Stimulated activated naive CD8-positive, alpha-beta T cell treated with anti-CD3 and anti-CD28 coated beads, Interleukin-15, Interleukin-2, amounts not matched to agents 100 ng/mL and 50 ng/mL, for 24 hours (primary cell): ENCODE data around the gene CLEC16A.
A peak's percentile ranks its signal among the peaks of the same experiment; 100 is the strongest.

Experiments
- H3K27ac Mint-ChIP-seq: one replicate; pipeline ENCODE4 v1.8.0; 2021; ENCODE audit warnings: mild to moderate bottlenecking, mixed read lengths
- H3K27me3 Mint-ChIP-seq: one replicate; pipeline ENCODE4 v1.8.0; 2021; ENCODE audit warnings: mixed read lengths
- H3K36me3 Mint-ChIP-seq: one replicate; pipeline ENCODE4 v1.8.0; 2021; ENCODE audit warnings: low read depth, mixed read lengths
- H3K4me1 Mint-ChIP-seq: one replicate; pipeline ENCODE4 v1.8.0; 2021; ENCODE audit warnings: low read depth, mixed read lengths
- H3K4me3 Mint-ChIP-seq: one replicate; pipeline ENCODE4 v1.8.0; 2021; ENCODE audit warnings: mild to moderate bottlenecking, mixed read lengths
- H3K9me3 Mint-ChIP-seq: one replicate; pipeline ENCODE4 v1.8.0; 2021; ENCODE audit warnings: mixed read lengths

The CLEC16A gene

GRCh38 chr16:11171448-11171709 is 227.0 kb downstream of the CLEC16A start:
- H3K4me1 Mint-ChIP-seq = peaks cover 39% of the 10 kb centered on the region
- H3K27me3 Mint-ChIP-seq = no peaks in the 10 kb centered on the region
- no peak overlapping the region for H3K4me3 Mint-ChIP-seq
- H3K36me3 Mint-ChIP-seq = peaks cover 39% of the 10 kb centered on the region
- H3K27ac Mint-ChIP-seq = no peak overlapping the region
- H3K9me3 Mint-ChIP-seq = no peaks in the 10 kb centered on the region

- Mint-ChIP-seq H3K9me3 (no peaks in the 10 kb centered on the region), H3K4me1 (peaks cover 44% of the 10 kb centered on the region), H3K27ac (peak overlapping the region; percentile 13), H3K36me3 (peaks cover 38% of the 10 kb centered on the region), H3K4me3 (no peak overlapping the region), H3K27me3 (no peaks in the 10 kb centered on the region)
Measured at GRCh38 chr16:11171757-11172299, 227.5 kb downstream of the CLEC16A start.

GRCh38 chr16:11173426-11173825 is 229.1 kb downstream of the CLEC16A start:
- H3K27me3 Mint-ChIP-seq = no peaks in the 10 kb centered on the region
- H3K36me3 Mint-ChIP-seq = peaks cover 30% of the 10 kb centered on the region
- peaks cover 56% of the 10 kb centered on the region for H3K4me1 Mint-ChIP-seq
- no peak overlapping the region for H3K4me3 Mint-ChIP-seq
- H3K27ac Mint-ChIP-seq = no peak overlapping the region
- H3K9me3 Mint-ChIP-seq = no peaks in the 10 kb centered on the region

- Mint-ChIP-seq H3K36me3 (peaks cover 35% of the 10 kb centered on the region), H3K27ac (no peak overlapping the region), H3K27me3 (no peaks in the 10 kb centered on the region), H3K4me1 (peaks cover 61% of the 10 kb centered on the region), H3K4me3 (no peak overlapping the region), H3K9me3 (no peaks in the 10 kb centered on the region)
Measured at GRCh38 chr16:11174141-11174540, 229.8 kb downstream of the CLEC16A start.

GRCh38 chr16:11175106-11175786 is 230.9 kb downstream of the CLEC16A start:
- Mint-ChIP-seq H3K4me1 (peaks cover 68% of the 10 kb centered on the region), H3K4me3 (no peak overlapping the region), H3K27ac (peak overlapping the region; percentile 89), H3K36me3 (peaks cover 42% of the 10 kb centered on the region), H3K9me3 (no peaks in the 10 kb centered on the region), H3K27me3 (no peaks in the 10 kb centered on the region)

- Mint-ChIP-seq H3K4me3 (peak overlapping the region; percentile 21), H3K27ac (peak overlapping the region; percentile 89), H3K9me3 (no peaks in the 10 kb centered on the region), H3K27me3 (no peaks in the 10 kb centered on the region), H3K36me3 (peaks cover 47% of the 10 kb centered on the region), H3K4me1 (peaks cover 74% of the 10 kb centered on the region)
Measured at GRCh38 chr16:11175787-11176341, 231.5 kb downstream of the CLEC16A start.

- no peaks in the 10 kb centered on the region for H3K27me3 Mint-ChIP-seq
- H3K36me3 Mint-ChIP-seq = peaks cover 46% of the 10 kb centered on the region
- no peak overlapping the region for H3K4me3 Mint-ChIP-seq
- H3K4me1 Mint-ChIP-seq = peaks cover 77% of the 10 kb centered on the region
- H3K9me3 Mint-ChIP-seq = no peaks in the 10 kb centered on the region
- peak overlapping the region; percentile 40 for H3K27ac Mint-ChIP-seq
Measured at GRCh38 chr16:11177578-11178160, 233.3 kb downstream of the CLEC16A start.

GRCh38 chr16:11178424-11178823 is 234.1 kb downstream of the CLEC16A start:
- Mint-ChIP-seq H3K4me1 (peaks cover 85% of the 10 kb centered on the region), H3K9me3 (no peaks in the 10 kb centered on the region), H3K4me3 (no peak overlapping the region), H3K36me3 (peaks cover 46% of the 10 kb centered on the region), H3K27ac (no peak overlapping the region), H3K27me3 (no peaks in the 10 kb centered on the region)

- Mint-ChIP-seq H3K27ac (peak overlapping the region; percentile 71), H3K9me3 (no peaks in the 10 kb centered on the region), H3K27me3 (no peaks in the 10 kb centered on the region), H3K4me3 (no peak overlapping the region), H3K4me1 (peaks cover 87% of the 10 kb centered on the region), H3K36me3 (peaks cover 34% of the 10 kb centered on the region)
Measured at GRCh38 chr16:11179574-11179973, 235.2 kb downstream of the CLEC16A start.

- Mint-ChIP-seq H3K27me3 (no peaks in the 10 kb centered on the region), H3K36me3 (peaks cover 26% of the 10 kb centered on the region), H3K9me3 (no peaks in the 10 kb centered on the region), H3K27ac (peak overlapping the region; percentile 90), H3K4me3 (peak overlapping the region; percentile 60), H3K4me1 (peaks cover 87% of the 10 kb centered on the region)
Measured at GRCh38 chr16:11180489-11180888, 236.1 kb downstream of the CLEC16A start.

GRCh38 chr16:11181242-11181898 is 237.0 kb downstream of the CLEC16A start:
- peaks cover 26% of the 10 kb centered on the region for H3K36me3 Mint-ChIP-seq
- H3K27ac Mint-ChIP-seq = peak overlapping the region; percentile 92
- no peaks in the 10 kb centered on the region for H3K9me3 Mint-ChIP-seq
- H3K4me3 Mint-ChIP-seq = peak overlapping the region; percentile 33
- H3K27me3 Mint-ChIP-seq = no peaks in the 10 kb centered on the region
- H3K4me1 Mint-ChIP-seq = peaks cover 79% of the 10 kb centered on the region

- Mint-ChIP-seq H3K4me1 (peaks cover 74% of the 10 kb centered on the region), H3K27ac (peak overlapping the region; percentile 92), H3K36me3 (peaks cover 26% of the 10 kb centered on the region), H3K9me3 (no peaks in the 10 kb centered on the region), H3K4me3 (peak overlapping the region; percentile 33), H3K27me3 (no peaks in the 10 kb centered on the region)
Measured at GRCh38 chr16:11181899-11182279, 237.5 kb downstream of the CLEC16A start.

GRCh38 chr16:11182411-11182810 is 238.0 kb downstream of the CLEC16A start:
- Mint-ChIP-seq H3K4me3 (no peak overlapping the region), H3K27ac (peak overlapping the region; percentile 92)

GRCh38 chr16:11183035-11183812 is 238.9 kb downstream of the CLEC16A start:
- Mint-ChIP-seq H3K27me3 (no peaks in the 10 kb centered on the region), H3K27ac (peak overlapping the region; percentile 92), H3K4me1 (peaks cover 63% of the 10 kb centered on the region), H3K4me3 (no peak overlapping the region), H3K9me3 (no peaks in the 10 kb centered on the region), H3K36me3 (peaks cover 26% of the 10 kb centered on the region)

More at GRCh38 chr16:11182411-11182810, 238.0 kb downstream of the CLEC16A start:
- no peaks in the 10 kb centered on the region for H3K27me3 Mint-ChIP-seq
- H3K9me3 Mint-ChIP-seq = no peaks in the 10 kb centered on the region
- H3K4me1 Mint-ChIP-seq = peaks cover 71% of the 10 kb centered on the region
- peaks cover 26% of the 10 kb centered on the region for H3K36me3 Mint-ChIP-seq
